H1 (cell line): ENCODE data around the gene GPRIN1. TPM values are rescaled to one million over a fixed set of nuclear protein-coding genes. Genes with fewer than 3 reads are reported as not detected.

Experiments used
- CTCF ChIA-PET: fragments of 300-600 bp; sonication (Branson Sonifier 250); formaldehyde crosslinking; loops from one replicate; lab custom pipeline; 2021; ENCODE audit not compliant: partially characterized antibody; lab: Charles Lee
- POLR2A ChIA-PET: fragments of 300-600 bp; sonication (Branson Sonifier 250); formaldehyde crosslinking; loops from one replicate; lab custom pipeline; 2021; ENCODE audit warnings: inconsistent platforms; ENCODE audit not compliant: partially characterized antibody; lab: Charles Lee
- DNase-seq, 2 experiments: peaks; one replicate each; pipeline versions ENCODE4 v3.0.0 to v3.0.0-alpha.2; 2010 to 2022; ENCODE audit warnings: low spot score in 2 of 2, low read depth in 1 of 2, mixed read lengths in 1 of 2
- FAIRE-seq: peaks from 2 replicates; lab custom pipeline; 2011; peaks lifted over from hg19 to GRCh38; lab: Jason Lieb, UNC
- H2AFZ ChIP-seq: 2 replicates; pipeline ENCODE4 v1.8.1; 2012; ENCODE audit warnings: low read length, inconsistent platforms
- H2AK5ac ChIP-seq: 2 replicates; pipeline ENCODE4 v1.6.1; 2013; ENCODE audit warnings: low read depth, low read length
- H2BK120ac ChIP-seq: replicated peaks from 2 replicates; pipeline ENCODE3; 2013; ENCODE audit warnings: low read depth, low read length, inconsistent platforms
- H2BK12ac ChIP-seq: 2 replicates; pipeline ENCODE4 v1.6.1; 2013; ENCODE audit warnings: low read depth, low read length
- H2BK15ac ChIP-seq: 2 replicates; pipeline ENCODE4 v1.6.1; 2013; ENCODE audit warnings: low read length
- H2BK20ac ChIP-seq: 2 replicates; pipeline ENCODE4 v1.6.1; 2013; ENCODE audit warnings: low read length
- H2BK5ac ChIP-seq: 2 replicates; pipeline ENCODE4 v1.6.1; 2013; ENCODE audit warnings: low read depth, low read length
- H3K14ac ChIP-seq: 2 replicates; pipeline ENCODE4 v1.6.1; 2013; ENCODE audit warnings: inconsistent platforms; ENCODE audit not compliant: insufficient read length
- H3K18ac ChIP-seq: 2 replicates; pipeline ENCODE4 v1.6.1; 2013; ENCODE audit warnings: low read length; ENCODE audit errors: extremely low read depth
- H3K23ac ChIP-seq: 2 replicates; pipeline ENCODE4 v1.6.1; 2013; ENCODE audit warnings: inconsistent platforms; ENCODE audit not compliant: insufficient read length
- H3K23me2 ChIP-seq: 2 replicates; pipeline ENCODE4 v1.6.1; 2013; ENCODE audit warnings: low read depth, low read length
- H3K27ac ChIP-seq: 2 replicates; pipeline ENCODE4 v1.6.1; 2011; ENCODE audit warnings: low read depth, low read length, inconsistent platforms
- H3K27me3 ChIP-seq, 4 experiments: replicated peaks in 1 of 4; 1 replicate in 1 of 4; 2 replicates in 3 of 4; pipeline versions ENCODE4 v1.6.1 to v1.8.1; 2011 to 2013; ENCODE audit warnings: low read length in 3 of 4, mild to moderate bottlenecking in 3 of 4, inconsistent platforms in 2 of 4, mixed read lengths in 2 of 4, moderate library complexity in 1 of 4; ENCODE audit not compliant: control insufficient read depth in 3 of 4, insufficient read depth in 3 of 4; ENCODE audit errors: extremely low read depth in 1 of 4
- H3K36me3 ChIP-seq, 4 experiments: 2 replicates each; pipeline versions ENCODE4 v1.6.1 to v1.8.1; 2011 to 2013; ENCODE audit warnings: mild to moderate bottlenecking in 4 of 4, low read length in 3 of 4, moderate library complexity in 2 of 4, control low read depth in 1 of 4, inconsistent platforms in 1 of 4; ENCODE audit not compliant: insufficient read depth in 4 of 4, control insufficient read depth in 2 of 4
- H3K4ac ChIP-seq: replicated peaks from 2 replicates; pipeline ENCODE3; 2013; ENCODE audit warnings: low read length, low read depth, mixed read lengths, inconsistent platforms; ENCODE audit not compliant: insufficient read length
- H3K4me1 ChIP-seq, 4 experiments: replicated peaks in 1 of 4; 1 replicate in 1 of 4; 2 replicates in 3 of 4; pipeline versions ENCODE4 v1.6.1 to v1.8.1; 2011 to 2013; ENCODE audit warnings: low read length in 3 of 4, inconsistent platforms in 2 of 4, mixed read lengths in 1 of 4; ENCODE audit not compliant: insufficient read depth in 4 of 4, control insufficient read depth in 3 of 4
- H3K4me2 ChIP-seq, 2 experiments: 2 replicates each; pipeline versions ENCODE4 v1.6.1 to v1.8.1; 2011 to 2013; ENCODE audit warnings: low read depth in 2 of 2, low read length in 2 of 2, control low read depth in 1 of 2, inconsistent platforms in 1 of 2, mild to moderate bottlenecking in 1 of 2; ENCODE audit not compliant: insufficient read depth in 1 of 2
- H3K4me3 ChIP-seq, 4 experiments: fragments of 200-600, 300-600 bp in 1 of 4; sonication (generic), shearing (Covaris generic), sonication (Bioruptor Twin) in 1 of 4; 2 replicates each; pipeline versions ENCODE4 v1.5.1 to v1.8.1; 2011 to 2016; ENCODE audit warnings: low read length in 4 of 4, low read depth in 3 of 4, control low read depth in 2 of 4, inconsistent platforms in 2 of 4, mild to moderate bottlenecking in 2 of 4, mixed read lengths in 1 of 4, moderate library complexity in 1 of 4; ENCODE audit not compliant: insufficient read depth in 2 of 4; ENCODE audit errors: extremely low read depth in 1 of 4
- H3K56ac ChIP-seq: replicated peaks from 2 replicates; pipeline ENCODE3; 2013; ENCODE audit warnings: low read depth, mild to moderate bottlenecking, mixed read lengths, low read length, inconsistent platforms; ENCODE audit not compliant: insufficient read length
- H3K79me1 ChIP-seq: 2 replicates; pipeline ENCODE4 v1.6.1; 2013; ENCODE audit warnings: low read depth, low read length, control low read depth
- H3K79me2 ChIP-seq, 2 experiments: 2 replicates each; pipeline versions ENCODE4 v1.6.1 to v1.8.1; 2012 to 2013; ENCODE audit warnings: low read length in 2 of 2, mild to moderate bottlenecking in 2 of 2, inconsistent platforms in 1 of 2; ENCODE audit not compliant: insufficient read depth in 2 of 2, control insufficient read depth in 1 of 2
- H3K9ac ChIP-seq, 4 experiments: replicated peaks in 1 of 4; 1 replicate in 1 of 4; 2 replicates in 3 of 4; pipeline versions ENCODE4 v1.6.1 to v1.8.1; 2011 to 2013; ENCODE audit warnings: low read depth in 3 of 4, low read length in 3 of 4, control low read depth in 2 of 4, mild to moderate bottlenecking in 2 of 4, moderate library complexity in 2 of 4, inconsistent platforms in 1 of 4; ENCODE audit errors: extremely low read depth in 1 of 4
- H3K9me3 ChIP-seq, 2 experiments: 2 replicates each; pipeline versions ENCODE4 v1.6.1 to v1.8.1; 2012 to 2013; ENCODE audit warnings: mild to moderate bottlenecking in 2 of 2, moderate library complexity in 2 of 2, control low read depth in 1 of 2, inconsistent platforms in 1 of 2, low read depth in 1 of 2, low read length in 1 of 2, mixed read lengths in 1 of 2; ENCODE audit not compliant: insufficient read depth in 2 of 2
- H4K20me1 ChIP-seq, 2 experiments: replicated peaks in 1 of 2; 2 replicates each; pipeline versions ENCODE3 to v1.8.1; 2011 to 2013; ENCODE audit warnings: inconsistent platforms in 2 of 2, low read length in 2 of 2, mild to moderate bottlenecking in 1 of 2; ENCODE audit not compliant: insufficient read depth in 2 of 2, control insufficient read depth in 1 of 2
- H4K5ac ChIP-seq: 2 replicates; pipeline ENCODE4 v1.6.1; 2013; ENCODE audit warnings: low read length, low read depth, mixed read lengths, inconsistent platforms; ENCODE audit not compliant: insufficient read length
- H4K8ac ChIP-seq: 2 replicates; pipeline ENCODE4 v1.8.0; 2013; ENCODE audit warnings: mild to moderate bottlenecking, moderate library complexity, low read length, inconsistent platforms; ENCODE audit not compliant: insufficient read depth; ENCODE audit errors: extremely low read depth
- H4K91ac ChIP-seq: replicated peaks from 2 replicates; pipeline ENCODE3; 2013; ENCODE audit warnings: low read length, mixed read lengths, inconsistent platforms; ENCODE audit not compliant: insufficient read length
- GTF2F1 ChIP-seq: IDR thresholded peaks from 2 replicates; pipeline ENCODE4 v1.6.1; 2012; ENCODE audit warnings: low read depth, low read length, improper control_type of control experiment, borderline replicate concordance
- MAX ChIP-seq: IDR thresholded peaks from 2 replicates; pipeline ENCODE4 v1.6.1; 2012; ENCODE audit warnings: inconsistent platforms
- SRF ChIP-seq: IDR thresholded peaks from 2 replicates; pipeline ENCODE4 v1.6.1; 2011; ENCODE audit warnings: mild to moderate bottlenecking, low read depth, low read length, moderate library complexity
- ZNF274 ChIP-seq: IDR thresholded peaks from 2 replicates; pipeline ENCODE4 v1.7.0; 2012; ENCODE audit warnings: low read length, borderline replicate concordance; ENCODE audit errors: extremely low read depth
- WGBS, 2 experiments: shearing (Covaris generic) in 1 of 2; methylation state at CpG; one replicate each; pipeline versions ENCODE4 v1.1.6 to v1.1.7; 2013 to 2015; ENCODE audit warnings: low lambda C conversion rate in 2 of 2, mixed read lengths in 2 of 2, inconsistent platforms in 1 of 2, low coverage in 1 of 2, missing lambda C conversion rate in 1 of 2; ENCODE audit not compliant: insufficient replicate concordance in 2 of 2, insufficient coverage in 1 of 2, insufficient read length in 1 of 2; ENCODE audit errors: extremely low coverage in 1 of 2, missing lambda C conversion rate in 1 of 2; 5-methylcytosine and 5-hydroxymethylcytosine counted together
- polyA plus RNA-seq, 7 experiments: library from polyadenylated mRNA; depleted of rRNA in 3 of 7; stranded (reverse) in 5 of 7; unstranded in 2 of 7; fragments of >200 nt in 5 of 7; fragments of 200-250 nt in 2 of 7; gene quantifications; 1 replicate in 5 of 7; 2 replicates in 1 of 7; 4 replicates in 1 of 7; pipeline versions ENCODE4 v1.2.1 to v1.2.3, GENCODE V29; 2011 to 2013; ENCODE audit warnings: missing spikeins in 2 of 7, mixed read lengths in 2 of 7
- total RNA-seq: library from RNA; stranded (reverse); fragmentation: NEBNext Ultra II Directional; extraction: Animal tissue kit (Norgen Biotek cat#: 25700); gene quantifications from 2 replicates; pipeline ENCODE4 v1.2.1, GENCODE V29; 2021
- TF ChIP-seq, protein P1 (sequence below): IDR thresholded peaks from 2 replicates; pipeline ENCODE4 v1.6.1; 2012; ENCODE audit warnings: low read length, inconsistent platforms

Gene GPRIN1
- total and polyA plus RNA-seq, 2 of the 8 experiments (the other 6 are each of a cell fraction or from before 2014, with no cell fraction given): 3.3 to 12.0 TPM

- no peak overlapping the region for H3K4ac ChIP-seq
- H4K91ac ChIP-seq: peak overlapping the region; percentile 45
- no peak overlapping the region for H2BK20ac ChIP-seq
- H4K20me1 ChIP-seq: peaks cover 3 to 7% of the 10 kb centered on the region in 2 experiments
- peak overlapping the region; percentile 30 for H2BK120ac ChIP-seq
- peak overlapping the region in 2 of 4 experiments; percentile 38 to 51; a peak in 4 of 7 replicates for H3K9ac ChIP-seq
- peaks cover 0 to 46% (median 26%) of the 10 kb centered on the region in 4 experiments; a peak in 6 of 7 replicates for H3K4me1 ChIP-seq
- no peak overlapping the region for H2BK15ac ChIP-seq
- H3K9me3 ChIP-seq: no peaks in the 10 kb centered on the region
- FAIRE-seq: no peak
- H4K5ac ChIP-seq: peak overlapping the region; percentile 91
- 59% methylated on average over 11 of the region's 11 CpGs; no CpG with 5 or more reads in 1 of the 2 experiments for WGBS, 2 experiments
- peak overlapping the region; percentile 76; the same call in 1 of the 2 replicates for H2BK5ac ChIP-seq
- H3K27me3 ChIP-seq: no peaks in the 10 kb centered on the region; a peak in 1 of 7 replicates
- peaks cover 16% of the 10 kb centered on the region for H3K79me1 ChIP-seq
- no peak overlapping the region for H2AK5ac ChIP-seq
- peak overlapping the region; percentile 25; the same call in 1 of the 2 replicates for H3K18ac ChIP-seq
- H3K14ac ChIP-seq: no peak overlapping the region
- peak overlapping the region; percentile 93 for H2AFZ ChIP-seq
- ChIA-PET POLR2A (interaction anchor here (0.6 to 2.5 kb wide), 7 partner anchors 21 to 297 kb away, joined by 3 to 15 read pairs (median 3); partner anchors contain the start of gene RNF44), CTCF (interaction anchor here (0.6 to 2.3 kb wide), 5 partner anchors 11 to 468 kb away, joined by 3 to 12 read pairs (median 6); no protein-coding TSS in a partner anchor)
- H3K4me2 ChIP-seq: peak overlapping the region; percentile 69 to 76
- H3K23me2 ChIP-seq: peaks cover 7% of the 10 kb centered on the region; the same call in 1 of the 2 replicates
- H3K56ac ChIP-seq: peak overlapping the region; percentile 60
- H3K4me3 ChIP-seq: peak overlapping the region in 3 of 4 experiments; percentile 1 to 95 (median 24); a peak in 4 of 8 replicates
- no peak for DNase-seq
- H3K27ac ChIP-seq: no peak overlapping the region; the same call in 1 of the 2 replicates
- H4K8ac ChIP-seq: peak overlapping the region; percentile 96
- no peak for TF ChIP-seq GTF2F1
- TF ChIP-seq, protein P1, sequence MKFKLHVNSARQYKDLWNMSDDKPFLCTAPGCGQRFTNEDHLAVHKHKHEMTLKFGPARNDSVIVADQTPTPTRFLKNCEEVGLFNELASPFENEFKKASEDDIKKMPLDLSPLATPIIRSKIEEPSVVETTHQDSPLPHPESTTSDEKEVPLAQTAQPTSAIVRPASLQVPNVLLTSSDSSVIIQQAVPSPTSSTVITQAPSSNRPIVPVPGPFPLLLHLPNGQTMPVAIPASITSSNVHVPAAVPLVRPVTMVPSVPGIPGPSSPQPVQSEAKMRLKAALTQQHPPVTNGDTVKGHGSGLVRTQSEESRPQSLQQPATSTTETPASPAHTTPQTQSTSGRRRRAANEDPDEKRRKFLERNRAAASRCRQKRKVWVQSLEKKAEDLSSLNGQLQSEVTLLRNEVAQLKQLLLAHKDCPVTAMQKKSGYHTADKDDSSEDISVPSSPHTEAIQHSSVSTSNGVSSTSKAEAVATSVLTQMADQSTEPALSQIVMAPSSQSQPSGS: no peak
- no peak for TF ChIP-seq ZNF274
- 0 out of 2 replicates have a peak, but pooled peaks have one; percentile 6 for TF ChIP-seq MAX
- no peak for TF ChIP-seq SRF
- no peaks in the 10 kb centered on the region for H3K36me3 ChIP-seq
- no peak overlapping the region for H2BK12ac ChIP-seq
- H3K79me2 ChIP-seq: peaks cover 0 to 22% of the 10 kb centered on the region in 2 experiments; a peak in 1 of 4 replicates
- no peak overlapping the region for H3K23ac ChIP-seq
Observed at GRCh38 chr5:176646707-176647029, 36.7 kb upstream of the GPRIN1 start.
